ENCODE measurements around the gene PRMT7.

The PRMT7 gene

GRCh38 chr16:68345351-68345810, 34.6 kb downstream of the PRMT7 start:
- Histone ChIP-seq H3K4me3 (ENCODE audit: low read length) (no peak overlapping the region), H3K27ac (ENCODE audit: low read length) (no peak overlapping the region), H3K27me3 (ENCODE audit: control insufficient read depth, insufficient read depth, low read length) (no peaks in the 10 kb centered on the region), H3K4me1 (ENCODE audit: control insufficient read depth, low read depth, low read length) (no peaks in the 10 kb centered on the region), H3K36me3 (ENCODE audit: control insufficient read depth, low read depth, low read length) (peaks cover 57% of the 10 kb centered on the region), H3K9ac (ENCODE audit: low read length) (no peak overlapping the region), H3K9me3 (ENCODE audit: control insufficient read depth, low read depth, low read length) (no peaks in the 10 kb centered on the region)

GRCh38 chr16:68345958-68346635, 35.3 kb downstream of the PRMT7 start:
- Histone ChIP-seq H3K27me3 (ENCODE audit: control insufficient read depth, insufficient read depth, low read length) (no peaks in the 10 kb centered on the region), H3K9me3 (ENCODE audit: control insufficient read depth, low read depth, low read length) (no peaks in the 10 kb centered on the region), H3K4me1 (ENCODE audit: control insufficient read depth, low read depth, low read length) (no peaks in the 10 kb centered on the region), H3K27ac (ENCODE audit: low read length) (no peak overlapping the region), H3K4me3 (ENCODE audit: low read length) (no peak overlapping the region), H3K36me3 (ENCODE audit: control insufficient read depth, low read depth, low read length) (peaks cover 50% of the 10 kb centered on the region), H3K9ac (ENCODE audit: low read length) (no peak overlapping the region)

- Histone ChIP-seq H3K9ac (ENCODE audit: low read length) (no peak overlapping the region), H3K4me1 (ENCODE audit: control insufficient read depth, low read depth, low read length) (no peaks in the 10 kb centered on the region), H3K27me3 (ENCODE audit: control insufficient read depth, insufficient read depth, low read length) (no peaks in the 10 kb centered on the region), H3K4me3 (ENCODE audit: low read length) (no peak overlapping the region), H3K36me3 (ENCODE audit: control insufficient read depth, low read depth, low read length) (peaks cover 47% of the 10 kb centered on the region), H3K9me3 (ENCODE audit: control insufficient read depth, low read depth, low read length) (no peaks in the 10 kb centered on the region), H3K27ac (ENCODE audit: low read length) (no peak overlapping the region)
Observed at GRCh38 chr16:68346892-68347480, 36.2 kb downstream of the PRMT7 start.

GRCh38 chr16:68347605-68348004, 36.8 kb downstream of the PRMT7 start:
- Histone ChIP-seq H3K4me3 (ENCODE audit: low read length) (no peak overlapping the region), H3K36me3 (ENCODE audit: control insufficient read depth, low read depth, low read length) (peaks cover 47% of the 10 kb centered on the region), H3K4me1 (ENCODE audit: control insufficient read depth, low read depth, low read length) (no peaks in the 10 kb centered on the region), H3K9me3 (ENCODE audit: control insufficient read depth, low read depth, low read length) (no peaks in the 10 kb centered on the region), H3K27me3 (ENCODE audit: control insufficient read depth, insufficient read depth, low read length) (no peaks in the 10 kb centered on the region), H3K9ac (ENCODE audit: low read length) (no peak overlapping the region), H3K27ac (ENCODE audit: low read length) (no peak overlapping the region)

- no peak overlapping the region for H3K27ac ChIP-seq (ENCODE audit: low read length)
- no peaks in the 10 kb centered on the region for H3K9me3 ChIP-seq (ENCODE audit: control insufficient read depth, low read depth, low read length)
- no peak overlapping the region for H3K4me3 ChIP-seq (ENCODE audit: low read length)
- H3K27me3 ChIP-seq (ENCODE audit: control insufficient read depth, insufficient read depth, low read length): no peaks in the 10 kb centered on the region
- H3K36me3 ChIP-seq (ENCODE audit: control insufficient read depth, low read depth, low read length): peaks cover 56% of the 10 kb centered on the region
- no peak overlapping the region for H3K9ac ChIP-seq (ENCODE audit: low read length)
- no peaks in the 10 kb centered on the region for H3K4me1 ChIP-seq (ENCODE audit: control insufficient read depth, low read depth, low read length)
Observed at GRCh38 chr16:68348639-68349445, 38.0 kb downstream of the PRMT7 start.

GRCh38 chr16:68349838-68350410, 39.1 kb downstream of the PRMT7 start:
- Histone ChIP-seq H3K4me3 (ENCODE audit: low read length) (no peak overlapping the region), H3K27me3 (ENCODE audit: control insufficient read depth, insufficient read depth, low read length) (no peaks in the 10 kb centered on the region), H3K9ac (ENCODE audit: low read length) (no peak overlapping the region), H3K4me1 (ENCODE audit: control insufficient read depth, low read depth, low read length) (no peaks in the 10 kb centered on the region), H3K36me3 (ENCODE audit: control insufficient read depth, low read depth, low read length) (peaks cover 55% of the 10 kb centered on the region), H3K9me3 (ENCODE audit: control insufficient read depth, low read depth, low read length) (no peaks in the 10 kb centered on the region), H3K27ac (ENCODE audit: low read length) (no peak overlapping the region)

GRCh38 chr16:68350813-68351350, 40.1 kb downstream of the PRMT7 start:
- H3K9ac ChIP-seq (ENCODE audit: low read length): no peak overlapping the region
- no peaks in the 10 kb centered on the region for H3K27me3 ChIP-seq (ENCODE audit: control insufficient read depth, insufficient read depth, low read length)
- H3K36me3 ChIP-seq (ENCODE audit: control insufficient read depth, low read depth, low read length): peaks cover 47% of the 10 kb centered on the region
- H3K4me3 ChIP-seq (ENCODE audit: low read length): no peak overlapping the region
- H3K27ac ChIP-seq (ENCODE audit: low read length): no peak overlapping the region
- no peaks in the 10 kb centered on the region for H3K9me3 ChIP-seq (ENCODE audit: control insufficient read depth, low read depth, low read length)
- H3K4me1 ChIP-seq (ENCODE audit: control insufficient read depth, low read depth, low read length): no peaks in the 10 kb centered on the region

- H3K27me3 ChIP-seq (ENCODE audit: control insufficient read depth, insufficient read depth, low read length): no peaks in the 10 kb centered on the region
- peaks cover 46% of the 10 kb centered on the region for H3K36me3 ChIP-seq (ENCODE audit: control insufficient read depth, low read depth, low read length)
- H3K27ac ChIP-seq (ENCODE audit: low read length): no peak overlapping the region
- no peak overlapping the region for H3K4me3 ChIP-seq (ENCODE audit: low read length)
- H3K9ac ChIP-seq (ENCODE audit: low read length): no peak overlapping the region
- H3K4me1 ChIP-seq (ENCODE audit: control insufficient read depth, low read depth, low read length): no peaks in the 10 kb centered on the region
- H3K9me3 ChIP-seq (ENCODE audit: control insufficient read depth, low read depth, low read length): no peaks in the 10 kb centered on the region
Observed at GRCh38 chr16:68351463-68351862, 40.6 kb downstream of the PRMT7 start.

- H3K36me3 ChIP-seq (ENCODE audit: control insufficient read depth, low read depth, low read length): peaks cover 51% of the 10 kb centered on the region
- no peaks in the 10 kb centered on the region for H3K4me1 ChIP-seq (ENCODE audit: control insufficient read depth, low read depth, low read length)
- no peak overlapping the region for H3K9ac ChIP-seq (ENCODE audit: low read length)
Observed at GRCh38 chr16:68351991-68352431, 41.2 kb downstream of the PRMT7 start.

GRCh38 chr16:68353366-68353765, 42.5 kb downstream of the PRMT7 start:
- H3K27me3 ChIP-seq (ENCODE audit: control insufficient read depth, insufficient read depth, low read length): no peaks in the 10 kb centered on the region
- peaks cover 55% of the 10 kb centered on the region for H3K36me3 ChIP-seq (ENCODE audit: control insufficient read depth, low read depth, low read length)
- no peaks in the 10 kb centered on the region for H3K4me1 ChIP-seq (ENCODE audit: control insufficient read depth, low read depth, low read length)
- H3K4me3 ChIP-seq (ENCODE audit: low read length): no peak overlapping the region
- no peak overlapping the region for H3K27ac ChIP-seq (ENCODE audit: low read length)
- no peak overlapping the region for H3K9ac ChIP-seq (ENCODE audit: low read length)
- H3K9me3 ChIP-seq (ENCODE audit: control insufficient read depth, low read depth, low read length): no peaks in the 10 kb centered on the region

More at GRCh38 chr16:68351991-68352431, 41.2 kb downstream of the PRMT7 start:
- Histone ChIP-seq H3K4me3 (ENCODE audit: low read length) (no peak overlapping the region), H3K27me3 (ENCODE audit: control insufficient read depth, insufficient read depth, low read length) (no peaks in the 10 kb centered on the region), H3K9me3 (ENCODE audit: control insufficient read depth, low read depth, low read length) (no peaks in the 10 kb centered on the region), H3K27ac (ENCODE audit: low read length) (no peak overlapping the region)

- no peaks in the 10 kb centered on the region for H3K9me3 ChIP-seq (ENCODE audit: control insufficient read depth, low read depth, low read length)
- no peaks in the 10 kb centered on the region for H3K27me3 ChIP-seq (ENCODE audit: control insufficient read depth, insufficient read depth, low read length)
- H3K9ac ChIP-seq (ENCODE audit: low read length): no peak overlapping the region
- no peak overlapping the region for H3K4me3 ChIP-seq (ENCODE audit: low read length)
- peaks cover 44% of the 10 kb centered on the region for H3K36me3 ChIP-seq (ENCODE audit: control insufficient read depth, low read depth, low read length)
- H3K4me1 ChIP-seq (ENCODE audit: control insufficient read depth, low read depth, low read length): no peaks in the 10 kb centered on the region
- H3K27ac ChIP-seq (ENCODE audit: low read length): no peak overlapping the region
Observed at GRCh38 chr16:68354816-68355215, 44.0 kb downstream of the PRMT7 start.

All from iPS-18a (cell line).